HG03565 (cell line): ENCODE results near the gene BICD1.
"Not testable (repeated sequence)": the region's sequence is repeated elsewhere in the genome, so short reads cannot be mapped to it uniquely, and the experiment has no call there.

Source experiments
- ATAC-seq: cut with Tn5 transposase; IDR thresholded peaks from one replicate; pipeline ENCODE4 v1.9.1; 2021; ENCODE audit warnings: mild to moderate bottlenecking, moderate library complexity; ENCODE audit not compliant: unreplicated experiment

The BICD1 gene

DNA sequence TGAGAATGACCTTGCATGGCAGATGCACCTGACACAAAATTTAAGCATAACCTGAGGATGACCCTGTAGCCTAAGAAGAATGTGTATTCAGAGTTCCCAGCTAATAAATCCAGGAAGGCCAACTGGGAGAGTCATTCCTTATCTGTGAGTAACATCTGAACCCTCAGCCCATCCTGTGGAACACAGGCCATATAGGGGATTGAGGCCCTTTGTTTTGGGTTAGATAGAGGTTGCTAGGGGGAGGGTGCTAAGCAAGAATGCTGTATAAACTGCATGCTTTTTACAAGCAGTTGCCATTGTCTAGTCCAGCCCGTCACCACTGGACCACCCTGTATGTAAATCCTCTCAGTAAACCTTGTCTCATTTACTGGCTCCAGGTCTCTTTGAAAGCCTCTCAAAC, 77.0 kb downstream of the BICD1 start:
- ATAC-seq = no peak

- ATAC-seq = not testable (repeated sequence)
Measured at GRCh38 chr12:32187127-32187526, 80.5 kb downstream of the BICD1 start.

DNA sequence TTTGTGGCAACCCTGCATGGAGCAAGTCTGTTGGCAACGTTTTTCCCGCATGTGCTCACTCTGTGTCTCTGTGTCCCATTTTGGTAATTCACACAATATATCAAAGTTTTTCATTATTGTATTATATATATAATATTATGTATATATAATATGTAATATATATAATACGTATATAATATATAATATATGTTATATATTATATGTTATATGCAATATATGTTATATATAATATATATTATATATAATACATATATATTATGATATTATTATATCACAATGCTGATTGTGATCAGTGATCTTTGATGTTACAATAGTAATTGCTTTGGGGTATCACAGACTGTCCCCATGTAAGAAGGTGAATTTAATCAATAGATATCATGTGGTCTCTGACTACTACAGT, 84.8 kb downstream of the BICD1 start:
- no peak for ATAC-seq

DNA sequence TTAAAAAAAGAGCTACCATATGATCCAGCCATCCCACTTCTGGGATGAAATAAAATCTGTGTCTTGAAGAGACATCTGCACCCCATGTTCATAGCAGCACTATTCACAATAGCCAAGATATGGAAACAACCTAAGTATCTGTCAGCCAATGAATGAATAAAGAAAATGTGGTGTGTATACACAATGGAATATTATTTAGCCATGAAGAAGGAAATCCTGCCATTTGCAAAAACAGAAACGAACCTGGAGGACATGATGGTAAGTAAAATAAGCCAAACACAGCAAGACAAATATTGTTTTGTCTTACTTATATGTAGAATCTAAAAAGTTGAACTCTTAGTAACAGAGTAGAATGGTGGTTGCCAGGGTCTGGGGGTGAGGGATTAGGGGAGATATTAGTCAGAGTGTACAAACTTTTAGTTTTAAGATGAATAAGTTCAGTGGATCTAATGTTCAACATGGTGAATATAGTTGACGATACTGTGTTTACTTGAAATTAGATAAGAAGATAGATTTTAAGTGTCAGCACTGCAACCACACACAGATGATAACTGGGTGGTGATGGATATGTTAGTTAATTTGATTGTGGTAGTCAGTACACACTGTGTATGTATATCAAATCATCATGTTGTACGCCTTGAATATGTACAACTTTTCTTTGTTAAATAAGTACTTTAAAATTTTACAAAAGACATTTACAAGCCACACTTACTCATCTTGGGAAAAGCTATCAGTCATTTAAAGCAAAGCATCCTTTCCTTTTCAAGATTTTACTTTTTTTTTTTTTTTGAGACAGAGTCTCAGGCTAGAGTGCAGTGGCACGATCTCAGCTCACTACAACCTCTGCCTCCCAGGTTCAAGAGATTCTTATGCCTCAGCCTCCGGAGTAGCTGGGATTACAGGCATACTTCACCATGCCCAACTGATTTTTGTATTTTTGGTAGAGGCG, 89.9 kb downstream of the BICD1 start:
- ATAC-seq = no peak

GRCh38 chr12:32197421-32197820, 90.8 kb downstream of the BICD1 start:
- ATAC-seq = no peak

- ATAC-seq = no peak
Measured at GRCh38 chr12:32198555-32198954, 91.9 kb downstream of the BICD1 start.

DNA sequence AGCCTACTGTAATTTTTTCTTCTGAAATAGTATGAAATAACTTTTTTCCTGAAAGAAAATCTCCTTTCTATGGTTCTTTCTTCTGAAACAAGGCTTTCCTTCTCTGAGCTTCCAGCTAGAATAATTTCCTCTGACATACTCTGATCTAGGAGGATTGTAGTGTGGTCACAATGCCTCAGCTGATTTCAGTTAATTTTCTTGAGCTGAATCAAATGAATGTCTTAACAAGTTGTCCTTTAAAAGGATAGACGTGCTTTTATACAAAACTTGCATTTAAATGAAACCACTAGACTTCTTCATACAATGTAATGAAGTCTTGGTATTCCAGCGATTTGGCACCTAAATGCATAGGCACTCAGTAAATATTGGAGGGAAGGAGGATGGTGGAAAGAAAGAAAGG, 94.4 kb downstream of the BICD1 start:
- no peak for ATAC-seq

GRCh38 chr12:32201976-32202375, 95.3 kb downstream of the BICD1 start:
- no peak for ATAC-seq

- ATAC-seq = no peak
Measured at GRCh38 chr12:32205731-32206130, 99.1 kb downstream of the BICD1 start.

DNA sequence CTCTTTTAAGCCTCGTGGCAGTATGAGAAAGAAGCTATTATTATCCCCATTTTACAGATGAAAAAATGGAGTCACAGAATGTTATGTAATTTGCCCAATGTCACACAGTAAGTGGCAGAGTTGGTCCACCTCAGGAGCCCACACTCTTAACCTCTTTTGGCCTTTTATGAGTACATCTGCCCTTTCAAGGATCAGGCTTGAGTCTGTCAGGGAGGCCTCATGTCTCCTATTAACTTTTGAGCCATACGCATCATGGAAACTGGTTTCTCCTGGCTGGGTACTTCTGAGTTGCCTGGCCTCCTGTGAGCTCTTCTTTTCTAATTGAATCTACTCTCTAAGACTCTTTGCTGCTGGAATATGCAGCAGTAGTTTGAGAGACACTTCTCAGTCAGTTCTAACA, 101.7 kb downstream of the BICD1 start:
- no peak for ATAC-seq

DNA sequence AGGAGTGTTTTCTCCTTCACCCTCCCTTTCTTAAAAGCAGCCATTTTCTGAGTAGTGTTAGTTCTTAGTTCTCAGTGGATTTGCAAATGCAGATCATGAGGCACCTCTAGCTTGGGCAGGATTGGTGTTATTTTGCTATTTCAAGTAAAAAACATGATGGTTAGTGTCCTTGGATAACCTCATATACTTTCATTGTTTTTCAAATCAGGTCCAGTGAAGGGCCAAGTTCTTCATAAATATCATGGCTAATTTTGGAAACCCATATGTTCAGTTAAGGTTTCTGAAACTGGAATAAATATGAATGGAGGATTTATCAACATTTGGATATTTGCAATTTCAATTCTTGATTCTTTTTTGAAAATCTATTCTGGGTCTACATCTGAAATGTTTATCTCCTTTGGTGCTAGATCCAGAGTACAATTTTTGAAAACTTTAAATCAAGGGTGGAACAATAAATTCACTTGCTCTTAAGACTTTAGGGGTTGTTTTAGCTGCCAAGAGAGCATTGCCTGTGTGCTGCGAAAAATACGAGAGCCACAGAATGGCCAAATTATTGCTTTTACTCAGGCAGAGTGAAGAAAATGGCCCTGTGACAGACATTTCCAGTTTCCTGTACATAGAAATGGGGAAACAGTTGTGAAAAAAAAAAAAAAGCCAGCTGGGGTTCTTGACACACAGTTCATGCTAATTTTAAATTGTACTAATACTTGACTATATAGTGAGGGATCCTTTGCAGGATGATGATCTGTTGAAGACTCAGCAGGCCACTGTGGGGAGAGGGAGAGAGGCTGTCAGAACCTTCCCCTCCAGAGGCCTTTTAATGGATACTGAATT, 104.6 kb downstream of the BICD1 start:
- ATAC-seq = no peak

- ATAC-seq = no peak
Measured at GRCh38 chr12:32211900-32212156, 105.2 kb downstream of the BICD1 start.

DNA sequence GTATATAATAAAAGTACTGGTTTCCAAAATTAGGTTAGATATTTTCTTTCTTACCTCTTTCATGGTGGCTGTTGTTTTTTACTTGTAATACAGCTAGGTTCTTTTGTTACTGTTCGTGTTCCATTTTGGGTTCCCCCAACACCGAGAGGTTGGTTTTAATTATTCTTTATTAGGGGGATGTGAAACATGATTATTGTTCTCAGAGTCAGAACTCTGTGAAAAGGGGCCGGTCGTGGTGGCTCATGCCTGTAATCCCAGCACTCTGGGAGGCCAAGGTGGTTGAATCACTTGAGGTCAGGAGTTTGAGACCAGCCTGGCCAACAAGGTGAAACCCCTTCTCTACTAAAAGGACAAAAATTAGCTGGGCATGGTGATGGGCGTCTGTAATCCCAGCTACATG, 108.1 kb downstream of the BICD1 start:
- ATAC-seq = no peak

- ATAC-seq = no peak
Measured at GRCh38 chr12:32217354-32218310, 111.0 kb downstream of the BICD1 start.

DNA sequence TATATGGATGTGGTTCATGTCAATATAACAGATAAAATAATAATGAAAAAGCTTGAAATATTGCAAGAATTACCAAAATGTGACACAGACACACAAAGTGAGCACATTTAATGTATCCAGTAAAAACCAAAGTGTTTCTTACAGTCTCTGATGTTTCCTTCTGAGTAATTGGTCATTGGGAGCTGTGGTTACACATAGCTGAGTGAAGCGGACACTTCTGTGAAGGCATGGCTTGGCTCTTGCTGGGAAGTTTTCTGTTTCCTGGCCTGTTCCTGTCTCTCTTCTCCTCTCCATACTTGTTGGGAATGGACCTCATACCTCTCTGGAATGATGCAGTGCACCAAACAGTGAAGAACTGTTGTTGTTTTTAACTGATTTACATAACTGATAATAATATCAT, 117.3 kb downstream of the BICD1 start:
- ATAC-seq = no peak

DNA sequence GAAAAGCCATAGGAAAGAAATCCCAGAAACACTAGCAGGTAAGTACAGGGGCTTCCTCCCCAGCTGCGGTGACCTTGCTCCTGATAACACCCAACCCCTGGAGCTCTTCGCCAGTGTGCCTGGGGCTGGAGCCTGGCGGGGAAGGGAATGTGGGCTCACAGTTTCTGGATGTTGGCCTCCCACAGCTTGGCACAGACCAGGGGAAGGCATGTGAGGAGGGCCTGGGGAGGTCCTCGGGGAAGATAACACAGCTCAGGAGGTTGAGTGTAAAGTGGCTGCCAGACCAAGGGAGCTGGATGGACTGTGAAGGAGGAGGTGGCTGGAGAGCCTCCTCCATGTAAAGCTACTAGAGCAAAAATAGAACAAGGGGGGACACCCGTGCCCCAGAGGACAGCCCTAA, 120.1 kb downstream of the BICD1 start:
- no peak for ATAC-seq

DNA sequence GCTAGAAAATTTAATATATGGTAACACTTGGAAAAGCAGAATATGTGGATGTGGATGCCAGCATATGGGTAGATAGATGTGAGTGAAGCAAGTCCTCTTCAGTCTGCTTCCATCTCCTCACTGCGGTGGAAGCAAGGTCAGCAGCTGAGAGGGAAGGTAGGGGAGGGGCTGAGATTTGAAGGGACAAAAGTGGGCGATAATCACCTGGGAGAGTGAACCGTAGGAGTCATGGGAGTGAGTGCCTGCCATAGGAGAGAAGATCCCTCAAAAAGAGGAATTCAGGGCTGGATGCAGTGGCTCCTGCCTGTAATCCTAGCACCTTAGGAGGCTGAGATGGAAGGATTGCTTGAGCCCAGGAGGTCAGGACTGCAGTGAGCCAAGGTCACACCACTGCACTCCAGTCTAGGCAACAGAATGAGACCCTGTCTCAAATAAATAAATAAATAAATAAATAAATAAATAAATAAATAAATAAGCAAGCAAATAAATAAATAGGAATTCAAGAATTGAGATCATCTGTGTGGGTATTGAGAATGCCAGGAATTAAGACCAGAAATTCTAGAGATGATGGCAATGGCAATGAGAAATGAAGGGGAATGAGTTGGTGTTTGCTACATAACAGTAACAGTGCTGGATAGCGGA, 123.4 kb downstream of the BICD1 start:
- ATAC-seq = no peak

- ATAC-seq = no peak
Measured at GRCh38 chr12:32230613-32230993, 124.0 kb downstream of the BICD1 start.

DNA sequence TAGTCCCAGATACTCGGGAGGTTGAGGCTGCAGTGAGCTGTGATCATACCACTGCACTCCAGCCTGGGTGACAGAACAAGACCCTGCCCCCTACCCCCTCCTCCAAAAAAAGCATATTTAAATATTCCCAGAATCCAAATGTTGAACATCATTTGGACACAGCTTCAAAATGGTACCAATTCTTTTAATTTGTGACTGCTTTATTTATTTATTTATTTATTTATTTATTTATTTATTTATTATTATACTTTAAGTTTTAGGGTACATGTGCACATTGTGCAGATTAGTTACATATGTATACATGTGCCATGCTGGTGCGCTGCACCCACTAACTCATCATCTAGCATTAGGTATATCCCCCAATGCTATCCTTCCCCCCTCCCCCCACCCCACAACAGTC, 124.7 kb downstream of the BICD1 start:
- not testable (repeated sequence) for ATAC-seq

- ATAC-seq = no peak
Measured at GRCh38 chr12:32233568-32233967, 126.9 kb downstream of the BICD1 start.

GRCh38 chr12:32235251-32235650, 128.6 kb downstream of the BICD1 start:
- no peak for ATAC-seq
